ENCODE data around the gene CYSLTR1.

Gene CYSLTR1

DNA sequence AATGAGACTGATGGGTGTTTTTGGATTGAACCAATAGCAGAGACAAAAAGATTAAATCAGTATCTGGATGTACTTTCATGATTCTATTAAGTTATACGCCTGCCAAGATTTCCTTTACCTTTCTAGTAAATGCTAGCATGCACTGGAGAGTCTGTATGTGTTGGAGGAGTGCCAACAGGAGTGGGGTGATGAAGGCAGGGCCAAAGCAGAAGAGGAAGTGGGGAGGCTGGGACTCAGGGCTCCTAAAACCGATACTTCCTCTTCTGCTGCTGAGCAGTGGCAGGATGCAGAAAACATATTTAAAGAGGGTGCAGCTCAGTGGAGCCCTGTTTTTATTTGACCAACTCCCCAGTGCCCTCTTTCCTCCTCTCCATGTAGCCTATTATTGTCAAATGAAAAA, 5.6 kb downstream of the CYSLTR1 start:
- ChIA-PET CTCF (no interaction called here), POLR2A (no interaction called here)
- no peak for DNase-seq (ENCODE audit: low read depth, low spot score)
- no peak overlapping the region for H3K4me3 ChIP-seq (ENCODE audit: low read depth, low read length)
- TF ChIP-seq CTCF (IDR thresholded peaks at IDR 0.05; ENCODE audit: insufficient read depth, low read length, missing control alignments): no peak

DNA sequence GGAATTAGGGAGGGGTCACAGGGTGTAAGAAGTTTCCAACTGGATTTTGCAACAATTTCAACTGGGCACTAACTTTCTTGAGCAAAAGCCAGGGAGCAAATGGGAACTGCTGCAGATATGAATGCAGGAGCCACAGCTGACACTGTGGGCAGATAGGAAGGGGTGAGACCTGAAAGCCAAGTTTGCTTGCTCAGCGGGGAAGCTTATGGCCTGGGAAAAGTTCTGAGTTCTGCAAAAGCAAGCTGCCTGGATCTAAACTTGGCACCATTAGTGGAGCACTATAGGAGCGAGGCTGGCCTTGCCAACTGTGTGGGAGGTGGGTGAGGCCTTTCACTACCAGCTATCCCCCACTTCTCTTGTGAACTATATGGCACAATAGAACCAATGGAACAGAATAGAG, 11.1 kb downstream of the CYSLTR1 start:
- ChIA-PET POLR2A (no interaction called here), CTCF (no interaction called here)
- H3K4me3 ChIP-seq (ENCODE audit: low read depth, low read length): no peak overlapping the region
- DNase-seq (ENCODE audit: low read depth, low spot score): no peak
- TF ChIP-seq CTCF (IDR thresholded peaks at IDR 0.05; ENCODE audit: insufficient read depth, low read length, missing control alignments): no peak

DNA sequence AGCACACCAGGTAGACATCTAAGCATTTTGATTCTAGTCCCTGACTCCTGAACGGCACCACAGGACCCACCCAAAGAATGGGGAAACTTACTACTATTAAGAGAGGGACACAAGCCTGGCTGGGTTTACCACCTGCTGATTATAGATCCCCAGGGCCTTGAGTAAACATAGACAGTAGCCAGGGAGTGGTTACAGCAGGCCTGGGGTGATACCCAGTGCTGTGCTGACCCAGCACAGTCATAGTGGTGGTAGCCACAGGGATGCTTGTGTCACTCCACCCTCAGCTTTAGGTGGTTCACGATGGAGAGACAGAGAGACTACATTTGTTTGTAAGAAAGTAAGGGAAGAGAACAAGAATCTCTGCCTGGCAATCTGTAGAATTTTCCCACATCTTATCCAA, 11.7 kb downstream of the CYSLTR1 start:
- ChIA-PET CTCF (no interaction called here), POLR2A (no interaction called here)
- TF ChIP-seq CTCF (IDR thresholded peaks at IDR 0.05; ENCODE audit: insufficient read depth, low read length, missing control alignments): no peak
- H3K4me3 ChIP-seq (ENCODE audit: low read depth, low read length): no peak overlapping the region
- DNase-seq (ENCODE audit: low read depth, low spot score): no peak

DNA sequence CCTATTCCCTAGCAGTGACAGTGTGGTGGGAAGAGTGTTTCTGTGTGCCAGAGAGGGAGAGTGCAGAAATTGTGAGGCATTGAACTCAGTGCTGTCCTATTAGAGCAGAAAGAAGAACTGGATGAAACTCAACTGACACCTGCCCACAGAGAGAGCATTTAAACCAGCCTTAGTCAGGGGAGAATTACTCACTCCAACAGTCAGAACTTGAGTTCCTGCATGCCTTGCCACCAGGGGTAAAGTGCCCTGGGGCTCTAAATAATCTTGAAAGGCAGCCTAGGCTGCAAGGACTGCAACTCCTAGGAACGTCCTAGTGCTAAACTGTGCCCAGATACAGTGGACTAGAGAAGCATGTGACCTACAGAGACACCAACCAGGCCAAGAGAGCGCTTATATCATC, 12.8 kb downstream of the CYSLTR1 start:
- POLR2A ChIA-PET: no interaction called here
- CTCF ChIA-PET: no interaction called here
- no peak for DNase-seq (ENCODE audit: low read depth, low spot score)
- TF ChIP-seq CTCF (IDR thresholded peaks at IDR 0.05; ENCODE audit: insufficient read depth, low read length, missing control alignments): no peak
- H3K4me3 ChIP-seq (ENCODE audit: low read depth, low read length): no peak overlapping the region

DNA sequence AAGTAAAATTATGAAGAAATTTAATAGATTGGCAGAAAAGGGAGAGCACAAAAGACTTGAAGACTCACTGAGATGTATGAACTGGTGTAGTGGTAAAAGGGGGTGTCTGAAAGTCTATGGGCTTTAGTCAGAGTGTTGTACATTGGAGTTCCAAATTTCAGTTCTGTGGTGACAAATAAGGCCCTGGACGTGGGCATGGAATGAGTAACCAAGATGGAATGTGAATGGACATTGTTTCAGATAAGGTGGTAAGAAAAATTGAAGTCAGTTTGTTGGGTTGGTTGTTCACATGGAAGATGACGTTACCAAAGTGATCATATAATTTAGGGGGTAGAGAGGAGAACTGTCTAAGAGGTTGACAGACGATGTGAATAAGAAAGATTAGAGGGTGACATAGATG, 13.9 kb downstream of the CYSLTR1 start:
- DNase-seq (ENCODE audit: low read depth, low spot score): no peak
- CTCF ChIA-PET: no interaction called here
- no peak overlapping the region for H3K4me3 ChIP-seq (ENCODE audit: low read depth, low read length)
- POLR2A ChIA-PET: no interaction called here
- TF ChIP-seq CTCF (IDR thresholded peaks at IDR 0.05; ENCODE audit: insufficient read depth, low read length, missing control alignments): no peak

GRCh38 chrX:78307665-78308064, 19.7 kb downstream of the CYSLTR1 start:
- ChIA-PET POLR2A (no interaction called here), CTCF (no interaction called here)
- no peak for TF ChIP-seq CTCF (IDR thresholded peaks at IDR 0.05; ENCODE audit: insufficient read depth, low read length, missing control alignments)
- no peak for DNase-seq (ENCODE audit: low read depth, low spot score)
- H3K4me3 ChIP-seq (ENCODE audit: low read depth, low read length): no peak overlapping the region
